ENCODE results near the gene AGMO.
"Not testable (repeated sequence)": the region's sequence is repeated elsewhere in the genome, so short reads cannot be mapped to it uniquely, and the experiment has no call there.

Gene AGMO

DNA sequence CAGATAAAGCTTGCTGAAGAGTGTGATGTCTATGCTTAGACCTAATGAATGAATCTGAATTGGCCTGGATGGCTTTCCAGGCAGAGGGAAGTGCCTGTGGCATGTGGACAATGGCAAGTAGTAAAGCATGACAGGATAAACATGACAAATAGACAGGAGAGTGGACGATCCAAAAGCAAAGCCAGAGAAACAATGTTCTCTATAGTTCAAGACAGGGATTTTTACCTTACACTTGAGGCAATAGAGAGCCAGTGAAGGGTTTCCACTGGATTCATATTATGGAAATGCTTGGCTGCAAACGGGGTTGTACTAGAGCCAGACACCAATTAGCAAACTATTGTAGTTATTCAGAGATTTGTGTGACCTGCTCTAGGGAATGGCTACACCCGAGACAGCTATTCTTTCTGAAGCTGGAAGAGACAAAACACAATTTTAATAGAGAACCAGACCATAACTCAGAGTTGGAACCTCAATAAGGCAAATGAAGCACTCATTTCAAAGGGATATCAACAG lies 2.3 kb downstream of the AGMO start:
- DNase-seq (ENCODE audit: low read depth): no peak

DNA sequence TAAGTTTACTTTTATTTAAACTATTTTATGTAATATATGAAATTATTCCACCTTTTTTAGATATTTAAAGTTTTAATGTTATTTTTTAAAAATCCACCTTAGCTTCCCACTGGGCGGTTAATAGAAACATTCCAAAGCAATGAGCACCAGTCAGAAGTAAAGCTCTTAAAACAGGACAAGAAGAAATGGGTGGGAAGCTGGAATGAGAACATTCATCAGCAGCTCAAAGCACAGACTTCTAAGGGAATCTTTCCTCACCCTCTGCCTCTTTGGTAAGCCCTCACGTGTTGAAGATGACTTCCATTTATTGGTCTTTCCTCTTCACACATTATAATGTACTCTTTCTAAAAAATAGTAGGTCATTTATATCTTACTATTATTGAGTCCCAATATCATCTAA lies 3.1 kb downstream of the AGMO start:
- DNase-seq (ENCODE audit: low read depth): no peak

GRCh38 chr7:15557686-15558085 lies 4.1 kb downstream of the AGMO start:
- DNase-seq (ENCODE audit: low read depth): no peak

DNA sequence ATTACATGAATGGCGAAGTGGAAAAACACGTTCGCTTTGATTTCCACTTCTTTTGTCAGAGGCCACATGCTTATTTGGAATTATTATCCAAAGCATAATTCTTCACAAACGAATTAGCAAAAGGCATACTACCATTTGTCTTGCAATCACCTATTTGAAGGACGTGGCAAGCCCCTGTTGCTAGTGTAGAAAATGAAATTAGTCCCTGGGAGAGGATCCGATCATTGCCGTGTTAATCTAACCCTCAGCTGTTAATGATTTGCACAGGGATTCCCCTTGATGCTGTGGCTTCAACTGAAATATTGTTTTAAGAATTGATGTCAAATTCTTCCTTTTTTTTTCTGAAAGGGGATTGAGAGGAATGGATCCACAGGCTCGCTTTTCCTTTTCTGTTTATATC lies 4.6 kb downstream of the AGMO start:
- no peak for DNase-seq (ENCODE audit: low read depth)

GRCh38 chr7:15556339-15557105 lies 5.3 kb downstream of the AGMO start:
- DNase-seq (ENCODE audit: low read depth): no peak

- no peak for DNase-seq (ENCODE audit: low read depth)
These were observed 6.4 kb downstream of the AGMO start for GRCh38 chr7:15555381-15555859.

GRCh38 chr7:15554744-15555143 lies 7.1 kb downstream of the AGMO start:
- no peak for DNase-seq (ENCODE audit: low read depth)

- no peak for DNase-seq (ENCODE audit: low read depth)
These were observed 7.7 kb downstream of the AGMO start for GRCh38 chr7:15554081-15554480.

- DNase-seq (ENCODE audit: low read depth): not testable (repeated sequence)
These were observed 14.5 kb downstream of the AGMO start for GRCh38 chr7:15547320-15547719.

GRCh38 chr7:15546272-15546792 lies 15.5 kb downstream of the AGMO start:
- DNase-seq (ENCODE audit: low read depth): no peak

DNA sequence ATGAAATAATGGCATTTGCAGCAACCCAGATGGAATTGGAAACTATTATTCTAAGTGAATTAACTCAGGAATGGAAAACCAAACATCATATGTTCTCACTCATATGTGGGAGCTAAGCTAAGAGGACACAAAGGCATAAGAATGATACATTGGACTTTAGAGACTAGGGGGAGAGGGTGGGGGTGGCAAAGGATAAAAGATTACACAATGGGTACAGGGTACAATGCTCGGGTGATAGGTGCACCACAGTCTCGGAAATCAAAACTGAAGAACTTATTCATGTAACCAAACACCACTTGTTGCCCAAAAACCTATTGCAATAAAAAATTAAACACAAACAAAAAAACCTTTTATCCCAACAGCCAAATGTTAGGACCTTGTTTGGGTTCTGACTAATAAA lies 17.8 kb downstream of the AGMO start:
- no peak for DNase-seq (ENCODE audit: low read depth)

GRCh38 chr7:15543256-15543655 lies 18.6 kb downstream of the AGMO start:
- no peak for DNase-seq (ENCODE audit: low read depth)

DNA sequence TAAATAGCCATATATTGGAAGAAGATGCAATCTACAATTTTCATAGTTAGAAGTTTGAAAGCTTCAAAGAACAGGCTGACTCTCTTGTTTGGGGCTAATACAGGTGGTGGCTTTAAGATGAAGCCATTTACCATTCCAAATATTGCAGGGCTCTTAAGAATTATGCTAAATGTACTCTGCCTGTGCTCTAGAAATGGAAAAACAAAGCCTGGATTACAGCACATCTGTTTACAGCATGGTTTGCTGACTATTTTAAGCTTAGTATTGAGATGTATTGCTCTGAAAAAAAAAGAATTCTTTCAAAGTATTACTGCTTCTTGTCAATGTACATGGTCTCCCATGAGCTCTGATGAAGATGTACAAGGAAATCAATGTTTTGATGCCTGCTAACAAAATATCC lies 34.2 kb downstream of the AGMO start:
- DNase-seq (ENCODE audit: low read depth): no peak

DNA sequence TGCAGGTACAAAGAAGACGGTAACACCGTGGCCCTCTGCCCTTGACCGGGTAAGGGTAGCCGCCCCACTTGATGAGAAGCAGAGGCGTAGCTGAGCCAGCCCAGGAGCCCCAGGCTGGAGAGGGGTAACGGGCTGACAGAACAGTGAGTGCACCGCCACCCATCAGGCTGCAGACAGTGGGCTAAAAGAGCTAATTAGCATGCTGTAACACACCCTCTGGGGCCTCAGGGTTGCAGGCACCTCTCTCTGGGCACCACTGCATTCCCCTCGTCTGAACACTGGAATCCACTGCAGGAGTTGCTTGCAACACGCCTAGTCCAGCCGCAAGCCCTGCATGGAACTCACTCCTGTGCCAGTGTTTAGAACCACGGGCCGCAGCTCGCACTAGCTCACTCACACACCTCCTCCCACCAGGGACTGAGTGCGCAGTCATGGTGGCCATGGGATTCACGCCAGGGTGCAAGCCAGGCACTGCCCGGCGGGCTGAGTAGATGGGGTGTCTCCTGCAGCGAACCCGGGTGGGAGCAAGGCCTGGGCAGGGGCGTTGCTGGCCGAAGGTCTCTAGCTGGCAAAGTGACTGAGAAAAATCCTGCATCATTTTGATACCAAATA lies 36.1 kb downstream of the AGMO start:
- no peak for DNase-seq (ENCODE audit: low read depth)

DNA sequence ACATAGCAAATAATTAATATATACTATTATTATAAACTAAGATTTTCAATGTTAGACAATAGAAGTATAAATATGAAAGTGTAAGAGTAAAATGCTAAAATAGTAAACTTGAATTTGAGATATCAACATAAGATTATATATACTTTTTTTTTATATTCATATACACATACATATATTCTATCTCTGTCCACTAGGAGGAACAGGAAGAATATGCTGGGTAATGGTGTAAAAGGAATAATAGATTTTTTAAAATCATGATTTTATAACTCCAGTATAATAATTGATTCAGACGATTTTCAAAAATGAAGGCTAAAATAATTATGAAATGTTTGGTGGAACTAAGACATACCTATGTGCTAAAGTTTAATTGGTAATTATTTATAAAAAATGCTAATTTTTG lies 37.7 kb downstream of the AGMO start:
- DNase-seq (ENCODE audit: low read depth): no peak

- DNase-seq (ENCODE audit: low read depth): not testable (repeated sequence)
These were observed 44.0 kb downstream of the AGMO start for GRCh38 chr7:15517865-15518264.

- DNase-seq (ENCODE audit: low read depth): no peak
These were observed 46.6 kb downstream of the AGMO start for GRCh38 chr7:15515252-15515651.

DNA sequence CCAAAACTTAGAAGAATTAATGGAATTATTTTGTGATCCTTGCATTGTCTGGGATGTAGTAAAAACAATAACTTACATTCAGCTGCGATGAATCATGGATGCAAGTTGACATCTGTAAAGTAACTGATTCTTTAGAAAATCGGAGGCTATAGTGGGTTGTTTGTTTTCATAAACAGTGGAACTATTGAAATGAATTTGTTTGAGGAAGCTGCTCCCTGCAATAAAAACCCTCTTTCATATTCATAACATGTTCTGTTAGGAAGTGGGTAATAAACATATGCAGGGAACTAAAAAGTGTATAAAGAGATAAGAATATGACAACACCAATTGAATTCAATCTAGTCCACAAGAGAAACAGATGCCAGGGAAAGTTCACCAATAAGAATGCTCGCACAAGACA lies 53.6 kb downstream of the AGMO start:
- no peak for DNase-seq (ENCODE audit: low read depth)

- DNase-seq (ENCODE audit: low read depth): no peak
These were observed 54.1 kb downstream of the AGMO start for GRCh38 chr7:15507708-15508107.

DNA sequence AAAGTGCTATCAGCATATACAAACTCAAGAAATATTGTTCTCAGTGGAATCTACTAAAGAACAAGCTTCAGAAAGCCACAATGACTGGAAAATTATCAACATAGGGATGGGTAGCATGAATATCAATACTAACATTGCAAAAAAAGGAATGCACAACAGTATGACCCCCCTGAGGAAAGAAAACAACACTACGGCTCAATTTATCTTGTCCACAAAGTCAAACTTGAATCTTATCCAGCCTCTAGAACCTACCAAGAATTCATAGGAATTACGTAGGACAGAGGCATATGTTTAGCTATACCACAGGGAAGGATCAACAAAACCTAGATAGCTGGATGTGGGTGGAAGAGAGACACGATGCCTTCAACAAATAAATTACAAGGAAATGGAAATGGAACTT lies 54.6 kb downstream of the AGMO start:
- DNase-seq (ENCODE audit: low read depth): no peak

- no peak for DNase-seq (ENCODE audit: low read depth)
These were observed 56.1 kb downstream of the AGMO start for GRCh38 chr7:15505761-15506160.

- no peak for DNase-seq (ENCODE audit: low read depth)
These were observed 57.5 kb downstream of the AGMO start for GRCh38 chr7:15504351-15504750.

DNA sequence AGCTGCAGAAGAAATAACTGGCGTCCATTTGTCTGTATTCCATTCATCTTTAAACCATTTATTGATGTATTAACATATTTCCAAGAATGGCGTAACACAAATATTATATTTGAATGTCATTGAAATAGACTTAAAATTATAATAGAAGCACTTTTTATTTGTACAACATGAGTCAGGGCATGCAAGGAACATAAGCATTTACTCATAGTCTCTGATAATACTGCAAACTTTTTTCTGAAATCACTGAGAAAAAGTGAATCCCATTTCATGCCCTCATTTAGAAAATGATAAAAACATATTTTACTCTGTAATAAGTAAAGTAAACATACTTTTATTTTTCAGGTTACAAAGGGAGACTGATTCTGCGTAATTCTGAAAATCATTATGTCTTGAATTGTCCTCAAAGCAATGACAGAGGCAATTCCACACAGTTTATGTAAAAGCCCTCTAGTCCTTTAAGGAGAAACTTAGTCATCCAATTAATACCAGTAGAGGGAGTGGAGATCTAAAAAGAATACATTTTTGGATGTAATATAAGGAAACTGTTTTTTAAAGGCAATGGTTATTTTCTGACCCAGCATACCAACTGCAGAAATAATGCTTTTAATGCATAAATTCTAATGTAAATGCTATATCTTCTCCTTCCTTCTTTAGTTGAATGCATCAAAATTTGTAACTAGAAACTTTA lies 58.1 kb downstream of the AGMO start:
- DNase-seq (ENCODE audit: low read depth): no peak

Measured in stimulated activated CD8-positive, alpha-beta memory T cell treated with anti-CD3 and anti-CD28 coated beads, Interleukin-15, amount 100 ng/mL, for 1 hour (primary cell).